NCI-H1436 treated with DMSO at 0.1 percent for 48 hours (cell line): ENCODE data around the gene TNFAIP8L1.

Source experiments
- DNase-seq: peaks from one replicate; lab custom pipeline; 2025; lab: John Stamatoyannopoulos, UW

The TNFAIP8L1 gene

DNA sequence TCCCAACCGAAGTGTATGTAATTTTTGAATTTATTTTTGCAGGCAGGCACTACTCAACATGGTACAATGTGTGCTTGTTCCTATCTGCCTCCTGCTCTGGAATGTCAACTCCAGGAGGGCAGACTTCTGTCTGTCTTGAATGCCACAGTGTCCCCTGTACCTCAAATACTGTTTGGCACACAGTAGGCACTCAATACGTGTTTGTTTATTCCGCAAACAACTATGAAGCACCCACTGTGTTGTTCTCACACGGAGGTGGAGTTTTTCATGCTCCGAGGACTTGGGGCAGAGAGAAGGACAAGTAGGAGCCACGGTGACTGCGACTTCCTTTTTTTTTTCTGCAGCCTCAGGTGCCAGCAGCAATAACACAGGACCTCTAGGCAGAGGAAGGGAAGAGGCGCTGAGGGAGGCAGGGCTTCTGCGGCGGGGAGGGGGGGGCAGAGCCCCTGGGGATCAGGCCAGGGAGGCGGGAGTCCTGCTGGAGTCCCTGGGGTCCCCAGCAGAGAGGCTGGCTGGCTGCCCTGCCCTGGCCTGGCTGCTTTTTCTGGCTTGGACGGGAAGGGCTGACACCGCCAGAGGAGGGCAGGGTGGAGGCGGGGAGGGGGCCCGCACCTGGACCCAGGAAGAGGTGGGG lies 29.3 kb upstream of the TNFAIP8L1 start:
- peak; percentile 55 for DNase-seq

DNA sequence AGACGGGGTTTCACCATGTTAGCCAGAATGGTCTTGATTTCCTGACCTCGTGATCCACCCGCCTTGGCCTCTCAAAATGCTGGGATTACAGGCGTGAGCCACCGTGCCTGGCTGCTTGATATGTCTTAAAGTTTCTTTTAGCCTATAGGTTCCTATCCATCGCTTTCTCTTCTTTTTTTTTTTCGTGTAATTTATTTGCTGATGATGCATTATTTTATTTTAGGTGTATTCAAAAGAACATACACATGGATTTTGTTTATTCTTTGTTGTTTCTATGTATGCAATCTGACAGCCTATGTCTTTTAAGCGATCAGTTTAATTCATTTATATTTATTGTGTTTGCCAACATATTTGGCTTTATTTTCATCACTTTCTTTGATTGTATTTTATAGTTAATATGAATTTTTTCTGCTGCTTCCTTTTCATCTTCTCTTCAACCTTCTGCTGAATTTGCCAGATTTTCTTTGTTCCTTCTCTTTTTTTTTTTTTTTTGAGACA lies 26.0 kb upstream of the TNFAIP8L1 start:
- DNase-seq = no peak

GRCh38 chr19:4618019-4618418 lies 21.3 kb upstream of the TNFAIP8L1 start:
- no peak for DNase-seq

DNA sequence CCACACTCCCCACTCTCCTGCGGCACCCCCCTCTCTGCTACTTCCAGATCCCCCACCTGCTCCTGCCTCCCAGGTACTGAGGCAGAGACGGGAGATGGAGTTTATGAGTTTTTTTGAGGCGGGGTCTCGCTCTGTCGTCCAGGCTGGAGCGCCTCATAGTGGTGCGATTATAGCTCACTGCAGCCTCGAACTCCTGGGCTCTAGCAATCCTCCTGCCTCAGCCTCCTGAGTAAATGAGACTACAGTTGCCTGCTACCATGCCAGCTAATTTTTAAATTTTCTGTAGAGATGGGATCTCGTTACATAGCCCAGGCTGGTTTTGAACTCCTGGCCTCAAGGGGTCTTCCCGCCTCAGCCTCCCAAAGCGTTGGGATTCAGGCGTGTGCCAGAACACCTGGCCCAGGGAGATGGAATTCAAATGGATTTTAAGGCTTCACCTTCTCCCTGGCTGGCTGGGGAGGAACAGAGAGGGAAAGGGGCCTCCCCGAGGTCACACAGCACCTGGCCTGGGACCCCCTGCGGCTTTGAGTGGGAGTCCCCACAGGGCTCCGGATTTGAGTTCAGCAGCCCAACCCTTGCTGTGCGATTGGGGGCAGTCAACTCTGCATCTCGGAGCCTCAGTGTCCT lies 19.5 kb upstream of the TNFAIP8L1 start:
- no peak for DNase-seq

DNA sequence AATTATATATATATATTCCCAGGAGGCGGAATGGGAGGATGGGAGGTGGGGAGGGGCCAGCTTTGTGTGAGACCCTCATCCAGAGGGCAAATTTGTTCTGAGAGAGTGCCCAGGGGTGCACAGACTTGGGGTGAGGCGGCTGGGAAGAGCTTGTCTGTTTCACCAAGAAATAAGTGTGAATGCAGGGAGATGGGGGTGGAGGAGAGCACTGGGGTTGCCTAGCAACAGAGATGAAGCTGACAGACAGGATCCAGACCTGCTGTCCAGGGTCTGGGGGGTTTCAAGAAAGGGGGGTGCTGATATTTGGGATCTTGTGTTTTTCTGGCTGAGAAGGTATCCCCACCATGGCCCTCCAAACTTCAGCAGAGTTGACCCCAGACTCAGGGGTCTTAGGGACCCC lies 18.6 kb upstream of the TNFAIP8L1 start:
- DNase-seq = no peak

GRCh38 chr19:4622695-4623421 lies 16.5 kb upstream of the TNFAIP8L1 start:
- DNase-seq = no peak

- peak; percentile 17 for DNase-seq
Observed at GRCh38 chr19:4624301-4624700, 15.0 kb upstream of the TNFAIP8L1 start.

- peak; percentile 26 for DNase-seq
Observed at GRCh38 chr19:4624733-4625362, 14.5 kb upstream of the TNFAIP8L1 start.

- DNase-seq = no peak
Observed at GRCh38 chr19:4633140-4633967, 6.0 kb upstream of the TNFAIP8L1 start.

- no peak for DNase-seq
Observed at GRCh38 chr19:4635754-4636116, 3.6 kb upstream of the TNFAIP8L1 start.

GRCh38 chr19:4636151-4636717 lies 3.1 kb upstream of the TNFAIP8L1 start:
- DNase-seq = no peak

GRCh38 chr19:4636761-4637160 lies 2.6 kb upstream of the TNFAIP8L1 start:
- no peak for DNase-seq

GRCh38 chr19:4638317-4638716 lies 999 bp upstream of the TNFAIP8L1 start:
- no peak for DNase-seq

GRCh38 chr19:4639531-4640246 lies 373 bp downstream of the TNFAIP8L1 start:
- DNase-seq = no peak

DNA sequence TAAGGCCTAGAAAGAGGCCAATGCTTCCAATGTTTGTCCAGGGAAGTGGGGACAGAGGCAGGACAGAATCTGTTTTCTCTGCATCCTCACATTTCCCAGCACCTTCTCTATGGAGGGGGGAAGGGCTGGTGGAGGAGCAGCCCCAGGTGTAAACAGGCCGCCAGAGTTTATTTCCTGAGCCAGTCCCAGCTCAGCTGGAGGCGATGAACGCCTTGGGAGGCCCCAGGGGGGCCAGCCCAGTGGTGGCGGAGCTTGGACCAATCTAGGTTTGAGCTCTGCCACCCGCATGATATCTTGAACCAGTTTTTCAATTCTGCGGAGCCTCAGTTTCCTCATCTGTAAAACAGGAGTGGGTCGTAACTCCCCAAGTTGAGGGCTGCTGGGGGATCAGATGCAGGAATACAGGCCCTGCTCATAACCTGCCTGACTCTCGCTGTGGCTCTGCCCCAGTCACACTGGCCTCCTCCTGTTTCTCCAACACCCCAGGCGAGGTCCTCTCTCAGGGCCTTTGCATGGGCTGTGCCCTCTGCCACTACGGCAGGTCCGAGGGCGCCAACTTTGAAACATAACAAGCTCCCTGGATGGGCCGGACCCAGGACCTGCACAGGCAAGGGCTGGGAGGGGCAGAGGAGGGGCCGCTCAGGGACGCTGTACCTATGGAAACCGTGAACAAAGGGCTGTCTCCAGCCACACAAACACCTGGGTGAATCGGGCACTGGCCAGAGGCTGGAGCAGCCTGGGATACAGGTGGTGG lies 1.1 kb downstream of the TNFAIP8L1 start:
- no peak for DNase-seq

DNA sequence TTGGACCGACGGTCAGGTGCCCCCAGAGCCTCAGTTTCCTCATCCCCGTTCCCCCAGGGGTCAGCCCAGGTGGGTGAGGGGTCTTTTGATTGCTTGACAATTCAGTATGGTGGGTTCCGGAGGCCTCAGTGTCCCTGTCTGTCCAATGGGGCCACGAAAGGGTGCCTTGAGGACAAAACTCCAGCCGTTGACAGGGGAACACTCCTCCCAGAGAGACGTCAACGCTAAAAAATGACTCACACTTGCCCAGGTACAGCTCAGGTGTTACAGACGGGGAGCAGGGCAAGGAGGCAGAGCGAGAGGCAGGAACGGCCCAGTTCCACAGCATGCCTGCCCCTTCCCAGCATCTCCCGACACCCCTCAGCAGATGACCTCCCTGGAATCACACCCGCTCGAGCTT lies 1.8 kb downstream of the TNFAIP8L1 start:
- DNase-seq = no peak

GRCh38 chr19:4642625-4643024 lies 3.3 kb downstream of the TNFAIP8L1 start:
- no peak for DNase-seq

- no peak for DNase-seq
Observed at GRCh38 chr19:4645718-4646117, 6.4 kb downstream of the TNFAIP8L1 start.

DNA sequence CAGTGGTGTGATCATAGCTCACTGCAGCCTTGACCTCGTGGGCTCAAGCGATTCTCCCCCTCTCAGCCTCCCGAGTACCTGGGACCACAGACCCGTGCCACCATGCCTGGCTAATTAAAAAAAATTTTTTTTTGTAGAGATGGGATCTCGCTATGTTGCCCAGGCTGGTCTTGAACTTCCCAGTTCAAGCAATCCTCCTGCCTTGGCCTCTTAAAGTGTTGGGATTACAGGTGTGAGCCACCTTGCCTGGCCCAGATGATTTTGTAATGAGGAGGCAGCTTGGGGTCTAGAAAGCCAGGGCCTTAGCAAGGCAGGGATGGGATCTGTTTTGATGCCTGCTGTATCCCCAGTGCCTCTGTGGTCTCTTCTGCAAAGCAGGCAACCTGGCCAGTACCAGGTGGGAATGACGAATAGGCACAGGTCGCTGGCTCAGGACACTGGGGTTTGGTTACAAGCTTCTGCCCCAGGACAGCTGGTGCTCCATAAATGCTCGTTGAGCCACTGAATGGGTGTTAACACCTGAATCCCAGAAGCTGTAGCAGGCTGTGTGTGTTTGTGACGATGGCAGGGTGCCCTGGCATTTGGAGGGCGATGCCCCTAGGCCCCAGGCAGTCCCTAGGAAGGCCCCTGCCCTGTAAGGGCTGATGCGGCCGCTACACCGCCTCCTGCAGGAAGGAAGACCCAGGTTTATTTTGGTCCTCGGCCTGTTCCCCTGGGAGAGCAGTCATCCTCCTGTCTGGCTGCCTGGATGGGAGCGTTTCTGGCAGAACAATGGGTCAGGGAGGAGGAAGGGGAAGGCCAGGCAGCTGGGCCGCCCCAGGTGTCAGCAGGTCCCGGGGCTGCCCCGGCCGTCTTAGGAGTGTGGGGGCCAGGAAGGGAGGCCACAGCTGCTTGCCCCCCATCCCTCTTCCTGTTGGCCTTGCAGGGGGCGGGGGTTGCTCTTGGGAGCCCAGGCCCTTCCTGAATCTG lies 8.6 kb downstream of the TNFAIP8L1 start:
- DNase-seq = no peak
